OCI-LY7 (cell line): ENCODE data around the gene NACC2. TPM values are rescaled to one million over a fixed set of nuclear protein-coding genes. Genes with fewer than 3 reads are reported as not detected.

Experiments
- BruUV-seq: library from RNA; stranded (reverse); fragments of 400-500 nt; replicated peaks from 2 replicates; lab custom pipeline; 2021; lab: Mats Ljungman, UMichigan
- CTCF ChIA-PET: fragments of 300-600 bp; sonication (Branson Sonifier 250); formaldehyde crosslinking; loops from one replicate; lab custom pipeline; 2022; ENCODE audit warnings: antibody characterized with exemption; ENCODE audit not compliant: unreplicated experiment; lab: Charles Lee
- POLR2A ChIA-PET: fragments of 300-600 bp; sonication (Branson Sonifier 250); formaldehyde crosslinking; loops from one replicate; lab custom pipeline; 2022; ENCODE audit warnings: antibody characterized with exemption; lab: Charles Lee
- DNase-seq: peaks from one replicate; pipeline ENCODE4 v3.0.0-alpha.2; 2015; ENCODE audit warnings: low spot score
- H2AFZ ChIP-seq: fragments of 200-600 bp; sonication (generic), shearing (Covaris generic); 2 replicates; pipeline ENCODE4 v1.6.1; 2014; ENCODE audit warnings: mild to moderate bottlenecking, antibody characterized with exemption, low read length, moderate library complexity
- H3K27ac ChIP-seq: fragments of 200-600 bp; sonication (generic); 2 replicates; pipeline ENCODE4 v1.5.1; 2014; ENCODE audit warnings: mixed run types, low read depth, mild to moderate bottlenecking, moderate library complexity, low read length, inconsistent platforms; ENCODE audit not compliant: poor library complexity, severe bottlenecking
- H3K36me3 ChIP-seq: fragments of 200-600 bp; sonication (generic); 2 replicates; pipeline ENCODE4 v1.6.1; 2014; ENCODE audit warnings: mild to moderate bottlenecking, antibody characterized with exemption, low read length, moderate library complexity, mixed read lengths; ENCODE audit not compliant: insufficient read depth
- H3K4me1 ChIP-seq: fragments of 200-600 bp; sonication (generic); 2 replicates; pipeline ENCODE4 v1.5.1; 2014; ENCODE audit warnings: mild to moderate bottlenecking, low read length; ENCODE audit not compliant: insufficient read depth, poor library complexity, severe bottlenecking
- H3K4me2 ChIP-seq: fragments of 200-600 bp; sonication (generic); 2 replicates; pipeline ENCODE4 v1.6.1; 2014; ENCODE audit warnings: mild to moderate bottlenecking, low read length
- H3K4me3 ChIP-seq: fragments of 200-600 bp; sonication (generic); 2 replicates; pipeline ENCODE4 v1.5.1; 2014; ENCODE audit warnings: mild to moderate bottlenecking, low read depth, low read length; ENCODE audit not compliant: poor library complexity, severe bottlenecking
- H3K79me2 ChIP-seq: fragments of 200-600 bp; sonication (generic); 2 replicates; pipeline ENCODE4 v1.6.1; 2016; ENCODE audit warnings: low read depth, mild to moderate bottlenecking, low read length, moderate library complexity, mixed read lengths; ENCODE audit not compliant: insufficient read depth
- H3K9me2 ChIP-seq: fragments of 200-600 bp; sonication (generic); 2 replicates; pipeline ENCODE4 v1.6.1; 2016; ENCODE audit warnings: mild to moderate bottlenecking, low read length, mixed read lengths; ENCODE audit not compliant: insufficient read depth
- H3K9me3 ChIP-seq: fragments of 200-600 bp; sonication (generic); 2 replicates; pipeline ENCODE4 v1.6.1; 2014; ENCODE audit warnings: mild to moderate bottlenecking, mixed run types, low read length, mixed read lengths
- H4K20me1 ChIP-seq: fragments of 200-600 bp; sonication (generic); 2 replicates; pipeline ENCODE4 v1.6.1; 2014; ENCODE audit warnings: mild to moderate bottlenecking, antibody characterized with exemption, low read length, moderate library complexity, mixed read lengths; ENCODE audit not compliant: insufficient read depth
- CTCF ChIP-seq: fragments of 200-600 bp; sonication (generic); conservative IDR thresholded peaks from 2 replicates; pipeline ENCODE4 v1.5.1; 2014; ENCODE audit warnings: mild to moderate bottlenecking, antibody characterized with exemption, low read length, moderate library complexity, mixed read lengths
- EZH2phosphoT487 ChIP-seq: fragments of 200-600 bp; sonication (generic); IDR thresholded peaks from 2 replicates; pipeline ENCODE4 v1.6.1; 2018; ENCODE audit warnings: low read depth, borderline replicate concordance, mild to moderate bottlenecking, mixed run types, antibody characterized with exemption, low read length, moderate library complexity, mixed read lengths
- intact Hi-C: fragments of 100-400 bp; cut with micrococcal nuclease; formaldehyde crosslinking; loops from one replicate; pipeline ENCODE4 v1.10.0; 2022; ENCODE audit not compliant: unreplicated experiment
- total RNA-seq, 2 experiments: library from RNA; depleted of rRNA in 1 of 2; stranded (reverse); fragments of >200 nt in 1 of 2; shearing (Covaris generic) in 1 of 2; gene quantifications; 2 replicates each; pipeline ENCODE4 v1.2.3, GENCODE V29; 2014 to 2022

NACC2 gene
- total RNA-seq, 2 experiments from 2014 or later: 0.38 to 0.72 TPM

- ChIA-PET POLR2A (interaction anchor here (0.6 kb wide), 1 partner anchor 24 kb away, joined by 3 read pairs; no protein-coding TSS in a partner anchor), CTCF (interaction anchor here (0.6 kb wide), 1 partner anchor 628 kb away, joined by 3 read pairs; no protein-coding TSS in a partner anchor)
- Histone ChIP-seq H3K9me3 (no peaks in the 10 kb centered on the region), H3K79me2 (no peaks in the 10 kb centered on the region), H3K36me3 (no peaks in the 10 kb centered on the region), H3K4me3 (no peak overlapping the region), H3K4me2 (no peak overlapping the region), H3K27ac (no peak overlapping the region), H2AFZ (no peak overlapping the region), H3K9me2 (no peaks in the 10 kb centered on the region), H3K4me1 (no peaks in the 10 kb centered on the region), H4K20me1 (no peaks in the 10 kb centered on the region)
- TF ChIP-seq EZH2phosphoT487 (no peak), CTCF (no peak)
- DNase-seq: no peak
- no TSS peak for BruUV-seq
- intact Hi-C loops: no loop called here
Observed at GRCh38 chr9:136047775-136048559, 47.1 kb downstream of the NACC2 start.

- ChIA-PET POLR2A (interaction anchor here (0.6 kb wide), 1 partner anchor 24 kb away, joined by 3 read pairs; no protein-coding TSS in a partner anchor), CTCF (interaction anchor here (0.6 kb wide), 1 partner anchor 629 kb away, joined by 3 read pairs; no protein-coding TSS in a partner anchor)
- Histone ChIP-seq H3K36me3 (no peaks in the 10 kb centered on the region), H3K4me1 (no peaks in the 10 kb centered on the region), H3K4me3 (no peak overlapping the region), H3K9me3 (no peaks in the 10 kb centered on the region), H4K20me1 (no peaks in the 10 kb centered on the region), H2AFZ (no peak overlapping the region), H3K79me2 (no peaks in the 10 kb centered on the region), H3K9me2 (no peaks in the 10 kb centered on the region), H3K27ac (no peak overlapping the region), H3K4me2 (no peak overlapping the region)
- DNase-seq: no peak
- no peak for TF ChIP-seq EZH2phosphoT487
- TF ChIP-seq CTCF: no peak
- intact Hi-C loops: no loop called here
- BruUV-seq: no TSS peak
Observed at GRCh38 chr9:136047076-136047774, 47.9 kb downstream of the NACC2 start.
